ENCODE measurements around the gene KRT73.

KRT73 gene

DNA sequence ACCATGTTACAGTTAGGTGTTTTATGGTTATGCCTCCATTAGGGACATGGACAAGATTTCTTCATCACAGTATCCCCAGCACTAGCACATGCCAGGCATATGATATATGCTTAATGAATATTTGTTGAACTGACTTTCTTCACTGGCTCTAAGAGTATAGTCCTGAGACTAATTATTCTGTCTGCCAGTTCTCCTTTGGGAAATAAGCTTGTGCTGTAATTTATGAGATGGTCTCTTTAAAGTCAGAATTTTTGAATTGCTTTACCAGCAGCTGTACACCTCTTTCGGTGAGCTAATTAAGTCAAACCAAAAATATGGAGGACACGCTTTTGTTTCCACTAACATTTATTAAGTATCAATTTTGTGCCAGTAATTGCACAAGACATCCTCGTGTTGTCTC is 12.3 kb downstream of the KRT73 start:
- TF ChIP-seq, protein P1, sequence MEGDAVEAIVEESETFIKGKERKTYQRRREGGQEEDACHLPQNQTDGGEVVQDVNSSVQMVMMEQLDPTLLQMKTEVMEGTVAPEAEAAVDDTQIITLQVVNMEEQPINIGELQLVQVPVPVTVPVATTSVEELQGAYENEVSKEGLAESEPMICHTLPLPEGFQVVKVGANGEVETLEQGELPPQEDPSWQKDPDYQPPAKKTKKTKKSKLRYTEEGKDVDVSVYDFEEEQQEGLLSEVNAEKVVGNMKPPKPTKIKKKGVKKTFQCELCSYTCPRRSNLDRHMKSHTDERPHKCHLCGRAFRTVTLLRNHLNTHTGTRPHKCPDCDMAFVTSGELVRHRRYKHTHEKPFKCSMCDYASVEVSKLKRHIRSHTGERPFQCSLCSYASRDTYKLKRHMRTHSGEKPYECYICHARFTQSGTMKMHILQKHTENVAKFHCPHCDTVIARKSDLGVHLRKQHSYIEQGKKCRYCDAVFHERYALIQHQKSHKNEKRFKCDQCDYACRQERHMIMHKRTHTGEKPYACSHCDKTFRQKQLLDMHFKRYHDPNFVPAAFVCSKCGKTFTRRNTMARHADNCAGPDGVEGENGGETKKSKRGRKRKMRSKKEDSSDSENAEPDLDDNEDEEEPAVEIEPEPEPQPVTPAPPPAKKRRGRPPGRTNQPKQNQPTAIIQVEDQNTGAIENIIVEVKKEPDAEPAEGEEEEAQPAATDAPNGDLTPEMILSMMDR (IDR thresholded peaks at IDR 0.05; ENCODE audit: low read depth, low read length, missing control alignments) = no peak
- H3K4me3 ChIP-seq (ENCODE audit: low read depth, low read length) = no peak overlapping the region
- DNase-seq (ENCODE audit: low read depth) = no peak

DNA sequence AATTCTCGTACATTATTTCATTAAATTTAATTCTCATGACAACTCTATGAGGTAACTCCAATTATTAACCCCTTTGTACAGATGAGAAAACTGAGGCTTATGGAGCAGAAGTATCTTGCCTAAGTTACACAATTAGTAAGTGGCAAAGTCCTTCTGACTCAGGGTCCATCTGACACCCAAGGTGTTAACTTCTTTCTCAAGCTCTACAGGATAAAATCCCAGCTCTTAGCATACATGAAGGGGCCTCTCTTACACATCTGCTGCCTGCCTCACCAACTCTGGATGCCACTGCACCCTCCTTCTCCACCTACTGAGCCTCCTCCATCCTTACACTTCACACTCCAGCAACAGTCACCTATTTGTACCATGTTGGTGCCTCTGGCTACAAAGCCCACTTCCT is 12.8 kb downstream of the KRT73 start:
- no peak for DNase-seq (ENCODE audit: low read depth)
- TF ChIP-seq, protein P1 (IDR thresholded peaks at IDR 0.05; ENCODE audit: low read depth, low read length, missing control alignments) = no peak
- no peak overlapping the region for H3K4me3 ChIP-seq (ENCODE audit: low read depth, low read length)

DNA sequence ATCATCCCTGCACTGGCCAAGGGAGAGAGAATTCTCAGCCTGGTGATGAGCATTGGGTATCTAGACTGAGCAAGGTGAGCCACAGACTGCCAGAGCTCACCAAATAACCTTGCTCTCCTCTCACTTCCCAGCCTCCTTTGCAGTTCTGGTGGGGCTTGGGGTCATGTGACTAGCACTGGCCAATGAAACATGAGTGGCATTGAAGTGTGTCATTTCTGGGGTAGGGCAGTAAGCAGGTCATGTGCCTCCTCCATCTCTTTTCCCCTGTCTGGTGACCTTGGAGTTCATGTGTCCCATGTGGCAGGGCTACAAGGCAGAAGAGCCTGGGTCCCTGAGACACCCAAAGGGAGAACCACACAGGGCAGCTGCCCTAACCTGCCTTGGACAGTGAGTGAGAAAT is 13.5 kb downstream of the KRT73 start:
- TF ChIP-seq, protein P1 (IDR thresholded peaks at IDR 0.05; ENCODE audit: low read depth, low read length, missing control alignments) = no peak
- no peak overlapping the region for H3K4me3 ChIP-seq (ENCODE audit: low read depth, low read length)
- no peak for DNase-seq (ENCODE audit: low read depth)

DNA sequence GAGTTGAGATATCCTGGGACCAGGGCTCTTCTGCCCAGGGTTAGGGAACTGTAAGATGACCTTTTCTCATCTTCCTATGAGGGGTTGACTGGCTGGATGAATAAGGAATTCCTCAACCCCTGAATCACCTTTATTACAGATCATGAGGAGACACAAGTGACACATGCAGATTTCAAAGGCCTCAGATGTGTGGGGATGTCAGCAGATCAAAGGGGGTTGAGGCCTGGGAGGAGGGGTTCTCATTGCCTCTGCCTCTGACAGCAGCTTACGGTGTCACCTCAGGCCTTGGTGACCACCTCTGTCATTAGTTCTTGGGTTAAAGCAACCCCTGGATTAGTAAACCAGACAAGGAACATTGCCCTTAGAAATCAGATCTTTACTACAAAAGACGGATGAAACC is 15.0 kb downstream of the KRT73 start:
- TF ChIP-seq, protein P1 (IDR thresholded peaks at IDR 0.05; ENCODE audit: low read depth, low read length, missing control alignments) = no peak
- no peak overlapping the region for H3K4me3 ChIP-seq (ENCODE audit: low read depth, low read length)
- no peak for DNase-seq (ENCODE audit: low read depth)

DNA sequence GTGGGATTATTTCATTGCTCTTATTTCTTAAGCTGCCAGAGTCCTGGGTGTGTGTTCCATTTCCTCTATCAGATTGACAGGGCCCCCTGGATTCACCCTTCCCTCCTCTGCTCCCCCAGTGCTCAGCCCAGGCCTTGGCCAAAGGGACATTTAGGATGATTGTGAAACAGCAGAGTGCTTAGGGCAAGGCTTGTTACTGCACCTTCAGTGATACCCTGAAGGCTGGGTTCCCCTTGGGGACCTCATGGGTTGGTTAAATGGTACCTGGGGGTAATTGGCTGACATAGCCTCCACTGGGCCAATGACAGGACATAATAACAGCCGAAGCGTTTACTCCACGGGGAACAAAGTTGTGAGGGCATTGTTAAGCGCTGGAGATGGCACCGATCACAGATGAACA is 15.8 kb downstream of the KRT73 start:
- H3K4me3 ChIP-seq (ENCODE audit: low read depth, low read length) = no peak overlapping the region
- TF ChIP-seq, protein P1 (IDR thresholded peaks at IDR 0.05; ENCODE audit: low read depth, low read length, missing control alignments) = no peak

DNA sequence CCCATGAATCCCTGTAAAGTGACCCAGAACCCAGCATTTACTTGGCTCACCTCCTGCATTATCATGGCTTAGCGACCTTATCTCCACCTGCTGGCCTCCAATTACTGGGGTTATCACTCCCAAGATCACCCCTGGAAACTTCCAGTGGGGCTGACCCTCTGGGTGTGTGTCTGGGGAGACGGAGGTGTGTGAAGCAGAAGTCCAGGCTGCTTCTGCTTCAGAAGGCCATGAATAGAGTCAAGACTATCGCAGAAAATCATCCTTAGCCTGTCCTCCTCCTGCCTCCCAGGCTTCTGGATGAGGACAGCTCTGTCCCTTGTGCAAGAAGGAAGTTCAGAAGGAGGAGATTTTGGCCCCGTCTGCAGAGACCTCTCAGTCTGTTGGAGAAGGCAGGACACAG is 16.7 kb downstream of the KRT73 start:
- no peak overlapping the region for H3K4me3 ChIP-seq (ENCODE audit: low read depth, low read length)
- TF ChIP-seq, protein P1 (IDR thresholded peaks at IDR 0.05; ENCODE audit: low read depth, low read length, missing control alignments) = no peak

More for the DNA sequence above, 15.8 kb downstream of the KRT73 start:
- no peak for DNase-seq (ENCODE audit: low read depth)

DNA sequence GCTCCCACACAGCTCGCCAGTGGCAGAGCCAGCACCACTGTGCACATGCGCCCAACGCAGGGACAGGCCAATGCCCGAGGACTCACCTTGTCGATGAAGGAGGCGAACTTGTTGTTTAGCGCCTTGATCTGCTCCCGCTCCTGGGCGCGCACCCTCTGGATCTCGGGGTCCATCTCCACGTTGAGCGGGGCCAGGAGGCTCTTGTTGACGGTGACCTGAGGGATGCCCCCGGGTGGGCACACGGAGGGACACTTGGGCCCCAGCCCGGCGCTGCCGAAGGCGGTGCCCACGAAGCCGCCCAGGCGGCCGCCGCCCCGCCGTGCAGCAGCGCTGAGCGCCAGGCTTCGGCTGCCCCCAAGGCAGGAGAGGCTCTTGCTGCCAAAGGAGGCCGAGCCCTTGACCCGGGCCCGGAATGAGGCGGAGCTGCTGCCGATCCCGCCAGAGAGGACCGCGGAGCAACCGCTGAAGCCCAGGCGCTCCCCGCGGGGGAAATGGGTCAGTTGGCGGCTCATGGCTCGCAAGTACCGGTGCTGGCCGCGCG is 17.3 kb downstream of the KRT73 start, which contains the start of gene KRT72:
TSS of gene KRT72 (minus strand) at position 523 of the 541 bp plus-strand sequence. CDS start at position 512, 11 bp downstream.
- TF ChIP-seq, protein P1 (IDR thresholded peaks at IDR 0.05; ENCODE audit: low read depth, low read length, missing control alignments) = no peak
- H3K4me3 ChIP-seq (ENCODE audit: low read depth, low read length) = no peak within 1 kb of the TSS
- no peak for DNase-seq (ENCODE audit: low read depth)

More for the DNA sequence above, 16.7 kb downstream of the KRT73 start:
- no peak for DNase-seq (ENCODE audit: low read depth)
